H9 (cell line): ENCODE results near the gene ENGASE. TPM values are rescaled to one million over a fixed set of nuclear protein-coding genes. Genes with fewer than 3 reads are reported as not detected.

Experiments
- DNase-seq: peaks from one replicate; pipeline ENCODE4 v3.0.0-alpha.2; 2017
- H2AFZ ChIP-seq: one replicate; pipeline ENCODE4 v1.6.1; 2013; ENCODE audit warnings: mild to moderate bottlenecking, low read length, control low read depth, moderate library complexity
- H2AK5ac ChIP-seq: 2 replicates; pipeline ENCODE4 v1.6.1; 2013; ENCODE audit warnings: low read length, control low read depth, mixed read lengths; ENCODE audit not compliant: insufficient read length
- H2BK120ac ChIP-seq: one replicate; pipeline ENCODE4 v1.6.1; 2013; ENCODE audit warnings: low read depth, mild to moderate bottlenecking, low read length, control low read depth, inconsistent platforms; ENCODE audit not compliant: poor library complexity, severe bottlenecking
- H2BK12ac ChIP-seq: 2 replicates; pipeline ENCODE4 v1.6.1; 2013; ENCODE audit warnings: low read length, control low read depth, mixed read lengths, low read depth; ENCODE audit not compliant: insufficient read length
- H2BK15ac ChIP-seq: 2 replicates; pipeline ENCODE4 v1.6.1; 2013; ENCODE audit warnings: low read depth, low read length, control low read depth
- H2BK20ac ChIP-seq: one replicate; pipeline ENCODE4 v1.6.1; 2013; ENCODE audit warnings: low read depth, mild to moderate bottlenecking, low read length, control low read depth, inconsistent platforms; ENCODE audit not compliant: poor library complexity, severe bottlenecking
- H2BK5ac ChIP-seq: 2 replicates; pipeline ENCODE4 v1.6.1; 2013; ENCODE audit warnings: low read length, control low read depth, mixed read lengths; ENCODE audit not compliant: insufficient read length
- H3K14ac ChIP-seq: 2 replicates; pipeline ENCODE4 v1.6.1; 2013; ENCODE audit warnings: low read length, control low read depth; ENCODE audit not compliant: insufficient read depth
- H3K18ac ChIP-seq: 2 replicates; pipeline ENCODE4 v1.6.1; 2013; ENCODE audit warnings: low read depth, mild to moderate bottlenecking, mixed read lengths, low read length, control low read depth; ENCODE audit not compliant: insufficient read length
- H3K23ac ChIP-seq: 2 replicates; pipeline ENCODE4 v1.6.1; 2013; ENCODE audit warnings: low read length, control low read depth, mixed read lengths, low read depth; ENCODE audit not compliant: insufficient read length
- H3K23me2 ChIP-seq: 2 replicates; pipeline ENCODE4 v1.6.1; 2013; ENCODE audit warnings: low read depth, mild to moderate bottlenecking, mixed read lengths, low read length, control low read depth; ENCODE audit not compliant: insufficient read length, poor library complexity, severe bottlenecking
- H3K27ac ChIP-seq: 2 replicates; pipeline ENCODE4 v1.5.1; 2013; ENCODE audit warnings: low read length, control low read depth, mixed read lengths, low read depth; ENCODE audit not compliant: insufficient read length
- H3K27me3 ChIP-seq: 2 replicates; pipeline ENCODE4 v1.6.1; 2013; ENCODE audit warnings: low read length, control low read depth, inconsistent platforms; ENCODE audit not compliant: insufficient read depth
- H3K4ac ChIP-seq: 2 replicates; pipeline ENCODE4 v1.6.1; 2013; ENCODE audit warnings: low read depth, mild to moderate bottlenecking, control low read depth, inconsistent platforms, low read length, moderate library complexity
- H3K4me1 ChIP-seq: 2 replicates; pipeline ENCODE4 v1.6.1; 2013; ENCODE audit warnings: low read length, control low read depth, inconsistent platforms; ENCODE audit not compliant: insufficient read depth
- H3K4me2 ChIP-seq: 2 replicates; pipeline ENCODE4 v1.6.1; 2013; ENCODE audit warnings: low read length, control low read depth, mixed read lengths; ENCODE audit not compliant: insufficient read length, insufficient read depth
- H3K56ac ChIP-seq: 2 replicates; pipeline ENCODE4 v1.6.1; 2013; ENCODE audit warnings: low read depth, mild to moderate bottlenecking, mixed read lengths, low read length, control low read depth; ENCODE audit not compliant: insufficient read length
- H3K79me1 ChIP-seq: 2 replicates; pipeline ENCODE4 v1.6.1; 2013; ENCODE audit warnings: low read depth, mild to moderate bottlenecking, moderate library complexity, low read length, control low read depth, inconsistent platforms; ENCODE audit not compliant: insufficient read depth, poor library complexity, severe bottlenecking
- H3K79me2 ChIP-seq: 2 replicates; pipeline ENCODE4 v1.6.1; 2013; ENCODE audit warnings: low read length, control low read depth, inconsistent platforms; ENCODE audit not compliant: insufficient read depth
- H3K9ac ChIP-seq: 2 replicates; pipeline ENCODE4 v1.6.1; 2013; ENCODE audit warnings: low read length, control low read depth, mixed read lengths; ENCODE audit not compliant: insufficient read length; ENCODE audit errors: extremely low read depth
- H3K9me3 ChIP-seq: one replicate; pipeline ENCODE4 v1.6.1; 2013; ENCODE audit warnings: low read depth, low read length, inconsistent platforms; ENCODE audit not compliant: control insufficient read depth
- H3T11ph ChIP-seq: one replicate; pipeline ENCODE4 v1.6.1; 2013; ENCODE audit warnings: mild to moderate bottlenecking, low read length, control low read depth, inconsistent platforms
- H4K20me1 ChIP-seq: one replicate; pipeline ENCODE4 v1.6.1; 2013; ENCODE audit not compliant: control insufficient read depth, insufficient read length, insufficient read depth
- H4K5ac ChIP-seq: 2 replicates; pipeline ENCODE4 v1.6.1; 2013; ENCODE audit warnings: low read depth, mild to moderate bottlenecking, mixed read lengths, low read length, control low read depth; ENCODE audit not compliant: insufficient read length
- H4K8ac ChIP-seq: replicated peaks from 2 replicates; pipeline ENCODE4 v1.6.1; 2013; ENCODE audit warnings: low read length, control low read depth, mixed read lengths, low read depth; ENCODE audit not compliant: insufficient read length
- H4K91ac ChIP-seq: 2 replicates; pipeline ENCODE4 v1.6.1; 2013; ENCODE audit warnings: low read depth, mild to moderate bottlenecking, moderate library complexity, mixed read lengths, low read length, control low read depth; ENCODE audit not compliant: insufficient read length
- H3K27ac Mint-ChIP-seq, 3 experiments: 2 replicates in 2 of 3; 3 replicates in 1 of 3; pipeline ENCODE4 v1.8.0; 2020 to 2021; ENCODE audit warnings: mixed read lengths in 3 of 3, mild to moderate bottlenecking in 1 of 3, moderate library complexity in 1 of 3
- H3K27me3 Mint-ChIP-seq: 2 replicates; pipeline ENCODE4 v1.8.0; 2021; ENCODE audit warnings: low read depth, mild to moderate bottlenecking, moderate library complexity, mixed read lengths
- H3K36me3 Mint-ChIP-seq, 3 experiments: 2 replicates in 2 of 3; 3 replicates in 1 of 3; pipeline ENCODE4 v1.8.0; 2020 to 2021; ENCODE audit warnings: low read depth in 3 of 3, mixed read lengths in 3 of 3; ENCODE audit not compliant: insufficient read depth in 1 of 3
- H3K4me1 Mint-ChIP-seq, 2 experiments: 2 replicates each; pipeline ENCODE4 v1.8.0; 2020; ENCODE audit warnings: mixed read lengths in 2 of 2
- H3K4me3 Mint-ChIP-seq, 2 experiments: 2 replicates in 1 of 2; 3 replicates in 1 of 2; pipeline ENCODE4 v1.8.0; 2020 to 2021; ENCODE audit warnings: mild to moderate bottlenecking in 2 of 2, mixed read lengths in 2 of 2, moderate library complexity in 1 of 2
- H3K9me3 Mint-ChIP-seq, 2 experiments: 2 replicates in 1 of 2; 3 replicates in 1 of 2; pipeline ENCODE4 v1.8.0; 2020; ENCODE audit warnings: mild to moderate bottlenecking in 2 of 2, mixed read lengths in 2 of 2, moderate library complexity in 1 of 2
- CTCF ChIP-seq: fragments of 200-600 bp; sonication (generic); conservative IDR thresholded peaks from 3 replicates; pipeline ENCODE4 v1.8.0; 2021; ENCODE audit warnings: antibody characterized with exemption, mild to moderate bottlenecking
- WGBS: extraction: QIAGEN DNeasy Blood & Tissue Kit; methylation state at CpG from one replicate; pipeline ENCODE4 v1.1.7; 2013; ENCODE audit warnings: missing lambda C conversion rate, low lambda C conversion rate, mixed read lengths; ENCODE audit not compliant: insufficient read length; ENCODE audit errors: extremely low coverage; 5-methylcytosine and 5-hydroxymethylcytosine counted together
- total RNA-seq: library from RNA; stranded (reverse); gene quantifications from 2 replicates; pipeline ENCODE4 v1.2.1, GENCODE V29; 2021

ENGASE gene
- total RNA-seq, 1 experiment from 2014 or later = 20.6 TPM

- Histone ChIP-seq H2AFZ (no peak overlapping the region), H4K20me1 (no peaks in the 10 kb centered on the region), H2BK15ac (no peak overlapping the region), H3K4me1 (no peaks in the 10 kb centered on the region), H4K91ac (no peak overlapping the region), H2AK5ac (no peak overlapping the region), H2BK20ac (no peak overlapping the region), H3K23ac (no peak overlapping the region), H4K5ac (no peak overlapping the region), H2BK120ac (no peak overlapping the region), H3K79me1 (no peaks in the 10 kb centered on the region), H3K27ac (no peak overlapping the region), H3K4ac (no peak overlapping the region), H3T11ph (no peak overlapping the region), H3K23me2 (no peaks in the 10 kb centered on the region), H2BK12ac (no peak overlapping the region), H3K9ac (no peak overlapping the region), H2BK5ac (no peak overlapping the region), H3K9me3 (no peaks in the 10 kb centered on the region), H3K27me3 (no peaks in the 10 kb centered on the region), H3K56ac (no peak overlapping the region), H4K8ac (no peak overlapping the region), H3K79me2 (no peaks in the 10 kb centered on the region), H3K18ac (no peak overlapping the region), H3K14ac (no peak overlapping the region), H3K4me2 (no peak overlapping the region)
- no peak for TF ChIP-seq CTCF
- WGBS = no CpG with 5 or more reads among the region's 5 CpGs
- no peak for DNase-seq
- Mint-ChIP-seq H3K9me3 (peaks cover 31 to 33% of the 10 kb centered on the region in 2 experiments), H3K4me3 (no peak overlapping the region), H3K4me1 (no peaks in the 10 kb centered on the region), H3K27me3 (peaks cover 49% of the 10 kb centered on the region), H3K36me3 (peaks cover 0 to 4% (median 3%) of the 10 kb centered on the region in 3 experiments; a peak in 3 of 7 replicates), H3K27ac (no peak overlapping the region)
Observed at GRCh38 chr17:79055197-79055596, 19.4 kb upstream of the ENGASE start.
